Peyer's patch (tissue), 4 donors: ENCODE measurements around the gene ZNF528.
A peak's percentile ranks its signal among the peaks of the same experiment; 100 is the strongest.

Experiments used
- POLR2A ChIP-seq, 2 donors: fragments of 450-650 bp; IDR thresholded peaks; one replicate each; pipeline ENCODE4 v1.5.1; 2017; ENCODE audit warnings: antibody characterized with exemption in 2 of 2, mild to moderate bottlenecking in 2 of 2, moderate library complexity in 2 of 2
- TF ChIP-seq, protein P1 (sequence below), 6 experiments: fragments of 450-650 bp in 4 of 6; fragments of 200-600 bp in 2 of 6; sonication (generic) in 1 of 6; IDR thresholded peaks; one replicate each; pipeline ENCODE4 v1.5.1; 2017 to 2019; ENCODE audit warnings: antibody characterized with exemption in 6 of 6, mild to moderate bottlenecking in 3 of 6, moderate library complexity in 1 of 6

DNA sequence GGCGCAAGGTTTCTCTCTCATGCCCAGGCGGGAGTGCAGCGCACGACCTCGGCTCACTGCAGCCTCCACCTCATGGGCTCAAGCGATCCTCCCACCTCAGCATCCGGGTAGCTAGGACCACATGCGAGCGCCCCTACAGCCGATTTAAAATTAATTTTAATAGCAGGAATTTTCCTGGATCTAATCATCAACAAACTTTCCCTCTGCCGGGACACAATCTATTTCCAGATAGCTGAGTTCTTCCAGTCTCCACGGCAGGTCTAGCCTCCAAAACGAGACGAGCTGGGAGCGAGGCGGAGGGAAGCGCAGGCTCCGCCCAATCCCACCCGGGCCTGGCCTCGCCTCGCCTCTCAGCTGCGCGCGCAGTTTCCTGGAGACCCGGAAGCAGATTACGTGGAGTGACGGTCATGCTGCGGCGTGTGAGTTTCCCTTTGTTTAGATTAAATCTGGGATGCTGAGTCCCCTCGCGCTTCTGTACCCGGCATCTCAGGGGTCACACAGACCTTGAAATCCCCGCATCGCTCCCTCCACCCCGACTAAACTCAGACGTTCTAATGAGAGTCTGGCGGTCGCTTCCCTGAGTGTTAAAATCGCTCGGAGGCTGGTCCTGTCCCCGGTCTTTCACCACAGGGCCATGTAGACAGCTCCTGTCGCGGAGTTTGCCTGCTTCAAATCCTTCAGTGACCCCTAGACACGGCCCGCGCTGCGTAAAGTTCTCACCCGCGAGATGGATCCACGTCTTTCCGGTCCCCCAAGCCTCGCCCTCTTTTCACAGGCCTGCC, 27.9 kb upstream of the ZNF528 start, which contains the start of gene ZNF880:
- TF ChIP-seq, protein P1, sequence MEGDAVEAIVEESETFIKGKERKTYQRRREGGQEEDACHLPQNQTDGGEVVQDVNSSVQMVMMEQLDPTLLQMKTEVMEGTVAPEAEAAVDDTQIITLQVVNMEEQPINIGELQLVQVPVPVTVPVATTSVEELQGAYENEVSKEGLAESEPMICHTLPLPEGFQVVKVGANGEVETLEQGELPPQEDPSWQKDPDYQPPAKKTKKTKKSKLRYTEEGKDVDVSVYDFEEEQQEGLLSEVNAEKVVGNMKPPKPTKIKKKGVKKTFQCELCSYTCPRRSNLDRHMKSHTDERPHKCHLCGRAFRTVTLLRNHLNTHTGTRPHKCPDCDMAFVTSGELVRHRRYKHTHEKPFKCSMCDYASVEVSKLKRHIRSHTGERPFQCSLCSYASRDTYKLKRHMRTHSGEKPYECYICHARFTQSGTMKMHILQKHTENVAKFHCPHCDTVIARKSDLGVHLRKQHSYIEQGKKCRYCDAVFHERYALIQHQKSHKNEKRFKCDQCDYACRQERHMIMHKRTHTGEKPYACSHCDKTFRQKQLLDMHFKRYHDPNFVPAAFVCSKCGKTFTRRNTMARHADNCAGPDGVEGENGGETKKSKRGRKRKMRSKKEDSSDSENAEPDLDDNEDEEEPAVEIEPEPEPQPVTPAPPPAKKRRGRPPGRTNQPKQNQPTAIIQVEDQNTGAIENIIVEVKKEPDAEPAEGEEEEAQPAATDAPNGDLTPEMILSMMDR (IDR thresholded peaks at IDR 0.05), result peak in 1 of 6 experiments; percentile 14
- TF ChIP-seq POLR2A (IDR thresholded peaks at IDR 0.05), result no peak
